H9 (cell line): ENCODE measurements around the gene DMPK. TPM values are rescaled to one million over a fixed set of nuclear protein-coding genes. Genes with fewer than 3 reads are reported as not detected.
A peak's percentile ranks its signal among the peaks of the same experiment; 100 is the strongest.
"Not testable (repeated sequence)": the region's sequence is repeated elsewhere in the genome, so short reads cannot be mapped to it uniquely, and the experiment has no call there.

Source experiments
- DNase-seq: peaks from one replicate; pipeline ENCODE4 v3.0.0-alpha.2; 2017
- H2AFZ ChIP-seq: one replicate; pipeline ENCODE4 v1.6.1; 2013; ENCODE audit warnings: mild to moderate bottlenecking, low read length, control low read depth, moderate library complexity
- H2AK5ac ChIP-seq: 2 replicates; pipeline ENCODE4 v1.6.1; 2013; ENCODE audit warnings: low read length, control low read depth, mixed read lengths; ENCODE audit not compliant: insufficient read length
- H2BK120ac ChIP-seq: one replicate; pipeline ENCODE4 v1.6.1; 2013; ENCODE audit warnings: low read depth, mild to moderate bottlenecking, low read length, control low read depth, inconsistent platforms; ENCODE audit not compliant: poor library complexity, severe bottlenecking
- H2BK12ac ChIP-seq: 2 replicates; pipeline ENCODE4 v1.6.1; 2013; ENCODE audit warnings: low read length, control low read depth, mixed read lengths, low read depth; ENCODE audit not compliant: insufficient read length
- H2BK15ac ChIP-seq: 2 replicates; pipeline ENCODE4 v1.6.1; 2013; ENCODE audit warnings: low read depth, low read length, control low read depth
- H2BK20ac ChIP-seq: one replicate; pipeline ENCODE4 v1.6.1; 2013; ENCODE audit warnings: low read depth, mild to moderate bottlenecking, low read length, control low read depth, inconsistent platforms; ENCODE audit not compliant: poor library complexity, severe bottlenecking
- H2BK5ac ChIP-seq: 2 replicates; pipeline ENCODE4 v1.6.1; 2013; ENCODE audit warnings: low read length, control low read depth, mixed read lengths; ENCODE audit not compliant: insufficient read length
- H3K14ac ChIP-seq: 2 replicates; pipeline ENCODE4 v1.6.1; 2013; ENCODE audit warnings: low read length, control low read depth; ENCODE audit not compliant: insufficient read depth
- H3K18ac ChIP-seq: 2 replicates; pipeline ENCODE4 v1.6.1; 2013; ENCODE audit warnings: low read depth, mild to moderate bottlenecking, mixed read lengths, low read length, control low read depth; ENCODE audit not compliant: insufficient read length
- H3K23ac ChIP-seq: 2 replicates; pipeline ENCODE4 v1.6.1; 2013; ENCODE audit warnings: low read length, control low read depth, mixed read lengths, low read depth; ENCODE audit not compliant: insufficient read length
- H3K23me2 ChIP-seq: 2 replicates; pipeline ENCODE4 v1.6.1; 2013; ENCODE audit warnings: low read depth, mild to moderate bottlenecking, mixed read lengths, low read length, control low read depth; ENCODE audit not compliant: insufficient read length, poor library complexity, severe bottlenecking
- H3K27ac ChIP-seq: 2 replicates; pipeline ENCODE4 v1.5.1; 2013; ENCODE audit warnings: low read length, control low read depth, mixed read lengths, low read depth; ENCODE audit not compliant: insufficient read length
- H3K27me3 ChIP-seq: 2 replicates; pipeline ENCODE4 v1.6.1; 2013; ENCODE audit warnings: low read length, control low read depth, inconsistent platforms; ENCODE audit not compliant: insufficient read depth
- H3K4ac ChIP-seq: 2 replicates; pipeline ENCODE4 v1.6.1; 2013; ENCODE audit warnings: low read depth, mild to moderate bottlenecking, control low read depth, inconsistent platforms, low read length, moderate library complexity
- H3K4me1 ChIP-seq: 2 replicates; pipeline ENCODE4 v1.6.1; 2013; ENCODE audit warnings: low read length, control low read depth, inconsistent platforms; ENCODE audit not compliant: insufficient read depth
- H3K4me2 ChIP-seq: 2 replicates; pipeline ENCODE4 v1.6.1; 2013; ENCODE audit warnings: low read length, control low read depth, mixed read lengths; ENCODE audit not compliant: insufficient read length, insufficient read depth
- H3K56ac ChIP-seq: 2 replicates; pipeline ENCODE4 v1.6.1; 2013; ENCODE audit warnings: low read depth, mild to moderate bottlenecking, mixed read lengths, low read length, control low read depth; ENCODE audit not compliant: insufficient read length
- H3K79me1 ChIP-seq: 2 replicates; pipeline ENCODE4 v1.6.1; 2013; ENCODE audit warnings: low read depth, mild to moderate bottlenecking, moderate library complexity, low read length, control low read depth, inconsistent platforms; ENCODE audit not compliant: insufficient read depth, poor library complexity, severe bottlenecking
- H3K79me2 ChIP-seq: 2 replicates; pipeline ENCODE4 v1.6.1; 2013; ENCODE audit warnings: low read length, control low read depth, inconsistent platforms; ENCODE audit not compliant: insufficient read depth
- H3K9ac ChIP-seq: 2 replicates; pipeline ENCODE4 v1.6.1; 2013; ENCODE audit warnings: low read length, control low read depth, mixed read lengths; ENCODE audit not compliant: insufficient read length; ENCODE audit errors: extremely low read depth
- H3K9me3 ChIP-seq: one replicate; pipeline ENCODE4 v1.6.1; 2013; ENCODE audit warnings: low read depth, low read length, inconsistent platforms; ENCODE audit not compliant: control insufficient read depth
- H3T11ph ChIP-seq: one replicate; pipeline ENCODE4 v1.6.1; 2013; ENCODE audit warnings: mild to moderate bottlenecking, low read length, control low read depth, inconsistent platforms
- H4K20me1 ChIP-seq: one replicate; pipeline ENCODE4 v1.6.1; 2013; ENCODE audit not compliant: control insufficient read depth, insufficient read length, insufficient read depth
- H4K5ac ChIP-seq: 2 replicates; pipeline ENCODE4 v1.6.1; 2013; ENCODE audit warnings: low read depth, mild to moderate bottlenecking, mixed read lengths, low read length, control low read depth; ENCODE audit not compliant: insufficient read length
- H4K8ac ChIP-seq: replicated peaks from 2 replicates; pipeline ENCODE4 v1.6.1; 2013; ENCODE audit warnings: low read length, control low read depth, mixed read lengths, low read depth; ENCODE audit not compliant: insufficient read length
- H4K91ac ChIP-seq: 2 replicates; pipeline ENCODE4 v1.6.1; 2013; ENCODE audit warnings: low read depth, mild to moderate bottlenecking, moderate library complexity, mixed read lengths, low read length, control low read depth; ENCODE audit not compliant: insufficient read length
- H3K27ac Mint-ChIP-seq, 3 experiments: 2 replicates in 2 of 3; 3 replicates in 1 of 3; pipeline ENCODE4 v1.8.0; 2020 to 2021; ENCODE audit warnings: mixed read lengths in 3 of 3, mild to moderate bottlenecking in 1 of 3, moderate library complexity in 1 of 3
- H3K27me3 Mint-ChIP-seq: 2 replicates; pipeline ENCODE4 v1.8.0; 2021; ENCODE audit warnings: low read depth, mild to moderate bottlenecking, moderate library complexity, mixed read lengths
- H3K36me3 Mint-ChIP-seq, 3 experiments: 2 replicates in 2 of 3; 3 replicates in 1 of 3; pipeline ENCODE4 v1.8.0; 2020 to 2021; ENCODE audit warnings: low read depth in 3 of 3, mixed read lengths in 3 of 3; ENCODE audit not compliant: insufficient read depth in 1 of 3
- H3K4me1 Mint-ChIP-seq, 2 experiments: 2 replicates each; pipeline ENCODE4 v1.8.0; 2020; ENCODE audit warnings: mixed read lengths in 2 of 2
- H3K4me3 Mint-ChIP-seq, 2 experiments: 2 replicates in 1 of 2; 3 replicates in 1 of 2; pipeline ENCODE4 v1.8.0; 2020 to 2021; ENCODE audit warnings: mild to moderate bottlenecking in 2 of 2, mixed read lengths in 2 of 2, moderate library complexity in 1 of 2
- H3K9me3 Mint-ChIP-seq, 2 experiments: 2 replicates in 1 of 2; 3 replicates in 1 of 2; pipeline ENCODE4 v1.8.0; 2020; ENCODE audit warnings: mild to moderate bottlenecking in 2 of 2, mixed read lengths in 2 of 2, moderate library complexity in 1 of 2
- WGBS: extraction: QIAGEN DNeasy Blood & Tissue Kit; methylation state at CpG from one replicate; pipeline ENCODE4 v1.1.7; 2013; ENCODE audit warnings: missing lambda C conversion rate, low lambda C conversion rate, mixed read lengths; ENCODE audit not compliant: insufficient read length; ENCODE audit errors: extremely low coverage; 5-methylcytosine and 5-hydroxymethylcytosine counted together
- total RNA-seq: library from RNA; stranded (reverse); gene quantifications from 2 replicates; pipeline ENCODE4 v1.2.1, GENCODE V29; 2021
- TF ChIP-seq, protein P1 (sequence below): fragments of 200-600 bp; sonication (generic); conservative IDR thresholded peaks from 3 replicates; pipeline ENCODE4 v1.8.0; 2021; ENCODE audit warnings: antibody characterized with exemption, mild to moderate bottlenecking

Gene DMPK
- total RNA-seq, 1 experiment from 2014 or later: 67.4 TPM

- H3K79me1 ChIP-seq: no peaks in the 10 kb centered on the region
- no peak overlapping the region for H3K4ac ChIP-seq
- Mint-ChIP-seq H3K4me3 (no peak overlapping the region; a peak in 1 of 5 replicates), H3K27ac (peak overlapping the region in 1 of 3 experiments; percentile 52; a peak in 1 of 7 replicates), H3K27me3 (peaks cover 46% of the 10 kb centered on the region), H3K4me1 (peaks cover 8 to 21% of the 10 kb centered on the region in 2 experiments), H3K36me3 (no peaks in the 10 kb centered on the region), H3K9me3 (no peaks in the 10 kb centered on the region; a peak in 1 of 5 replicates)
- no peak overlapping the region for H4K5ac ChIP-seq
- H3K23me2 ChIP-seq: no peaks in the 10 kb centered on the region
- no peak overlapping the region for H2BK12ac ChIP-seq
- H3K4me1 ChIP-seq: no peaks in the 10 kb centered on the region
- no peak overlapping the region for H4K8ac ChIP-seq
- H2BK5ac ChIP-seq: no peak overlapping the region
- no peaks in the 10 kb centered on the region for H4K20me1 ChIP-seq
- H2BK15ac ChIP-seq: no peak overlapping the region
- no peak overlapping the region for H2BK20ac ChIP-seq
- no peak overlapping the region for H2AK5ac ChIP-seq
- no CpG with 5 or more reads among the region's 8 CpGs for WGBS
- no peak overlapping the region for H2AFZ ChIP-seq
- H2BK120ac ChIP-seq: no peak overlapping the region
- no peak overlapping the region for H3K18ac ChIP-seq
- no peaks in the 10 kb centered on the region for H3K9me3 ChIP-seq
- H3K27ac ChIP-seq: no peak overlapping the region
- no peak overlapping the region for H3K23ac ChIP-seq
- H3K56ac ChIP-seq: no peak overlapping the region
- H3K27me3 ChIP-seq: no peaks in the 10 kb centered on the region
- TF ChIP-seq, protein P1, sequence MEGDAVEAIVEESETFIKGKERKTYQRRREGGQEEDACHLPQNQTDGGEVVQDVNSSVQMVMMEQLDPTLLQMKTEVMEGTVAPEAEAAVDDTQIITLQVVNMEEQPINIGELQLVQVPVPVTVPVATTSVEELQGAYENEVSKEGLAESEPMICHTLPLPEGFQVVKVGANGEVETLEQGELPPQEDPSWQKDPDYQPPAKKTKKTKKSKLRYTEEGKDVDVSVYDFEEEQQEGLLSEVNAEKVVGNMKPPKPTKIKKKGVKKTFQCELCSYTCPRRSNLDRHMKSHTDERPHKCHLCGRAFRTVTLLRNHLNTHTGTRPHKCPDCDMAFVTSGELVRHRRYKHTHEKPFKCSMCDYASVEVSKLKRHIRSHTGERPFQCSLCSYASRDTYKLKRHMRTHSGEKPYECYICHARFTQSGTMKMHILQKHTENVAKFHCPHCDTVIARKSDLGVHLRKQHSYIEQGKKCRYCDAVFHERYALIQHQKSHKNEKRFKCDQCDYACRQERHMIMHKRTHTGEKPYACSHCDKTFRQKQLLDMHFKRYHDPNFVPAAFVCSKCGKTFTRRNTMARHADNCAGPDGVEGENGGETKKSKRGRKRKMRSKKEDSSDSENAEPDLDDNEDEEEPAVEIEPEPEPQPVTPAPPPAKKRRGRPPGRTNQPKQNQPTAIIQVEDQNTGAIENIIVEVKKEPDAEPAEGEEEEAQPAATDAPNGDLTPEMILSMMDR: no peak
- no peak overlapping the region for H3K9ac ChIP-seq
- H3K14ac ChIP-seq: no peak overlapping the region
- no peak overlapping the region for H3T11ph ChIP-seq
- H3K79me2 ChIP-seq: no peaks in the 10 kb centered on the region
- no peak overlapping the region for H4K91ac ChIP-seq
- no peak overlapping the region for H3K4me2 ChIP-seq
- no peak for DNase-seq
These were observed 17.8 kb upstream of the DMPK start for GRCh38 chr19:45800070-45800553.

GRCh38 chr19:45799541-45799940, 17.3 kb upstream of the DMPK start:
- not testable (repeated sequence) for H2AFZ ChIP-seq, H3K79me2 ChIP-seq, H2BK120ac ChIP-seq, H3K4me1 ChIP-seq, DNase-seq, H3K56ac ChIP-seq, H4K20me1 ChIP-seq, H3K79me1 ChIP-seq, H3K27ac Mint-ChIP-seq, H3K4me3 Mint-ChIP-seq, H3K9ac ChIP-seq, H3K23me2 ChIP-seq, H2BK5ac ChIP-seq, H3K9me3 Mint-ChIP-seq, H2BK20ac ChIP-seq, H3K4me2 ChIP-seq, H3K27ac ChIP-seq, H3K9me3 ChIP-seq, H4K91ac ChIP-seq, H3K27me3 ChIP-seq, H3K18ac ChIP-seq, H3K23ac ChIP-seq, H3K14ac ChIP-seq, H2BK12ac ChIP-seq, H3T11ph ChIP-seq, H4K5ac ChIP-seq, H3K4ac ChIP-seq, H2AK5ac ChIP-seq, H3K36me3 Mint-ChIP-seq, H2BK15ac ChIP-seq, H4K8ac ChIP-seq
- peaks cover 46% of the 10 kb centered on the region for H3K27me3 Mint-ChIP-seq
- peaks cover 8 to 21% of the 10 kb centered on the region in 2 experiments for H3K4me1 Mint-ChIP-seq
- no CpG with 5 or more reads among the region's 5 CpGs for WGBS
